Upper lobe of right lung (tissue), 1 donor: ENCODE data around the gene CENPS. TPM values are rescaled to one million over a fixed set of nuclear protein-coding genes. Genes with fewer than 3 reads are reported as not detected.
"Not testable (repeated sequence)": the region's sequence is repeated elsewhere in the genome, so short reads cannot be mapped to it uniquely, and the experiment has no call there.

Experiments
- ATAC-seq: fragments of 200-7000 bp; cut with Tn5 transposase; one replicate; pipeline ENCODE4 v1.9.1; 2020; ENCODE audit warnings: mild to moderate bottlenecking, moderate library complexity
- DNase-seq: peaks from one replicate; pipeline ENCODE4 v3.0.0-alpha.2; 2020
- H3K27ac ChIP-seq: fragments of 200-600 bp; one replicate; pipeline ENCODE4 v1.8.0; 2022
- H3K27me3 ChIP-seq: fragments of 200-600 bp; one replicate; pipeline ENCODE4 v1.8.0; 2022; ENCODE audit warnings: mild to moderate bottlenecking
- H3K36me3 ChIP-seq: fragments of 200-600 bp; one replicate; pipeline ENCODE4 v1.8.0; 2022
- H3K4me1 ChIP-seq: fragments of 200-600 bp; one replicate; pipeline ENCODE4 v1.8.0; 2022
- H3K4me3 ChIP-seq: fragments of 200-600 bp; one replicate; pipeline ENCODE4 v1.8.0; 2022; ENCODE audit warnings: mild to moderate bottlenecking
- H3K9me3 ChIP-seq: fragments of 200-600 bp; one replicate; pipeline ENCODE4 v1.8.0; 2022
- intact Hi-C: fragments of 100-400 bp; cut with DNase I; formaldehyde crosslinking; loops from one replicate; pipeline ENCODE4 v1.11.0; 2022
- total RNA-seq: library from RNA; stranded (reverse); fragmentation: NEBNext Ultra II Directional; extraction: Animal tissue kit (Norgen Biotek cat#: 25700); gene quantifications from one replicate; pipeline ENCODE4 v1.2.1, GENCODE V29; 2021
- TF ChIP-seq, protein P1 (sequence below): fragments of 200-600 bp; IDR thresholded peaks from one replicate; pipeline ENCODE4 v1.8.0; 2022; ENCODE audit warnings: antibody characterized with exemption
- donor health status: DM: no; HTN: yes; CAD: no; lungs with severe emphysema.

The CENPS gene
- total RNA-seq, 1 donor from 2014 or later, result 10.2 TPM

DNA sequence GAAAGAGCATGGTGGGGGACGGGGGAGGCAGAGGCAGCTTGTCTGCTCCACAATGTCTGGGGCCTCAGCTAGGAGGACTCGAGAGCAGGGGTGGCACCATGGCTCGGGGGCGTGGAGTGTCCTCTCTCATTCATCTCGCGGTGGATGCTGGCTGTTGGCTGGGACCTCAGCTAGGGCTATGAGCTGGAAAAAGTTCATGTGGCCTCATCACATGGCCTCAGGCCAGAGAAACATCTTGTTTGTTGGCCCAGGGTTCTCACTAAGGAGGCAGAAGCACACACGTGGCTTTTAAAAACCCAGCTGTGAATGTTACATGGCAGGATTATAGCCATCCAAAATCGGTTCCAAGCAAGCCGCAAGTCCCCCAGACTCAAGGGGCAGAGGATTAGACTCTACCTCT, 6.2 kb upstream of the CENPS start:
- Histone ChIP-seq H3K27ac (no peak overlapping the region), H3K4me1 (no peaks in the 10 kb centered on the region), H3K4me3 (no peak overlapping the region), H3K36me3 (peaks cover 27% of the 10 kb centered on the region), H3K27me3 (no peaks in the 10 kb centered on the region), H3K9me3 (no peaks in the 10 kb centered on the region)
- ATAC-seq, result no peak
- TF ChIP-seq, protein P1, sequence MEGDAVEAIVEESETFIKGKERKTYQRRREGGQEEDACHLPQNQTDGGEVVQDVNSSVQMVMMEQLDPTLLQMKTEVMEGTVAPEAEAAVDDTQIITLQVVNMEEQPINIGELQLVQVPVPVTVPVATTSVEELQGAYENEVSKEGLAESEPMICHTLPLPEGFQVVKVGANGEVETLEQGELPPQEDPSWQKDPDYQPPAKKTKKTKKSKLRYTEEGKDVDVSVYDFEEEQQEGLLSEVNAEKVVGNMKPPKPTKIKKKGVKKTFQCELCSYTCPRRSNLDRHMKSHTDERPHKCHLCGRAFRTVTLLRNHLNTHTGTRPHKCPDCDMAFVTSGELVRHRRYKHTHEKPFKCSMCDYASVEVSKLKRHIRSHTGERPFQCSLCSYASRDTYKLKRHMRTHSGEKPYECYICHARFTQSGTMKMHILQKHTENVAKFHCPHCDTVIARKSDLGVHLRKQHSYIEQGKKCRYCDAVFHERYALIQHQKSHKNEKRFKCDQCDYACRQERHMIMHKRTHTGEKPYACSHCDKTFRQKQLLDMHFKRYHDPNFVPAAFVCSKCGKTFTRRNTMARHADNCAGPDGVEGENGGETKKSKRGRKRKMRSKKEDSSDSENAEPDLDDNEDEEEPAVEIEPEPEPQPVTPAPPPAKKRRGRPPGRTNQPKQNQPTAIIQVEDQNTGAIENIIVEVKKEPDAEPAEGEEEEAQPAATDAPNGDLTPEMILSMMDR, result no peak
- DNase-seq, result no peak
- intact Hi-C loops, result loop anchor here (10.0 kb wide), 1 partner anchor 49 kb away; no protein-coding TSS in a partner anchor

DNA sequence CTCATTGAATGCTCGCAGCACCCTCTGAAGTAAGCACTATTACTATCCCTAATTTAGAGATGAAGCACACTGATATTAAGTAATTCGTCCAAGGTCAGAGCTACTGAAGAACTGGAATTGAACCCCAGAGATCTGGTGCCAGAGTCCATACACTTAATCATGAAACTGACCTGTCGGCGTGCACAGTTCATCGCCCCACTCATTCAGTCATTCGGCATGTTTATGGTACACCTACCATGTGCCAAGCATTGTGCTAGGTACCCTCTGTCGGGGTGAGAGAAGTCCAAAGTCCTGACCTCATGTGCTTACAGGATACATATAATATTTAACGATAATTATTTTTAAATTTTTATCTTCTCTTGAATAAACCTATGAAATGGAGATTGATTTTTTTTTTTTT, 5.6 kb upstream of the CENPS start:
- intact Hi-C loops, result loop anchor here (10.0 kb wide), 1 partner anchor 50 kb away; no protein-coding TSS in a partner anchor
- DNase-seq (no peak), ATAC-seq (no peak)
- no peaks in the 10 kb centered on the region for H3K27me3 ChIP-seq
- H3K36me3 ChIP-seq, result peaks cover 21% of the 10 kb centered on the region
- peaks cover 2% of the 10 kb centered on the region for H3K4me1 ChIP-seq
- no peak overlapping the region for H3K4me3 ChIP-seq
- H3K9me3 ChIP-seq, result no peaks in the 10 kb centered on the region
- H3K27ac ChIP-seq, result no peak overlapping the region
- TF ChIP-seq, protein P1, result no peak

DNA sequence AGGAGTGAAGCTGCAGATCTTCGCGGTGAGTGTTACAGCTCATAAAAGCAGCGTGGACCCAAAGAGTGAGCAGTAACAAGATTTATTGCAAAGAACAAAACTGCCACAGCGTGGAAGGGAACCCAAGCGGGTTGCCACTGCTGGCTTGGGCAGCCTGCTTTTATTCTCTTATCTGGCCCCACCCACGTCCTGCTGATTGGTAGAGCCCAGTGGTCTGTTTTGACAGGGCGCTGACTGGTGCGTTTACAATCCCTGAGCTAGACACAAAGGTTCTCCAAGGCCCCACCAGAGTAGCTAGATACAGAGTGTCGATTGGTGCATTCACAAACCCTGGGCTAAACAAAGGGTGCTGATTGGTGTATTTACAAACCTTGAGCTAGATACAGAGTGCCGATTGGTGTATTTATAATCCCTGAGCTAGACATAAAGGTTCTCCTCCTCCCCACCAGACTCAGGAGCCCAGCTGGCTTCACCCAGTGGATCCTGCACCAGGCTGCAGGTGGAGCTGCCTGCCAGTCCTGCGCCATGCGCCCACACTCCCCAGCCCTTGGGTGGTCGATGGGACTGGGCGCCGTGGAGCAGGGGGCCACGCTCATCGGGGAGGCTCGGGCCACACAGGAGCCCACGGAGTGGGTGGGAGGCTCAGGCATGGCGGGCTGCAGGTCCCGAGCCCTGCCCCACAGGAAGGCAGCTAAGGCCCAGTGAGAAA, 4.3 kb upstream of the CENPS start:
- not testable (repeated sequence) for H3K27me3 ChIP-seq, H3K36me3 ChIP-seq, H3K9me3 ChIP-seq, H3K27ac ChIP-seq, H3K4me1 ChIP-seq, ATAC-seq, DNase-seq, H3K4me3 ChIP-seq
- intact Hi-C loops, result loop anchor here (10.0 kb wide), 1 partner anchor 51 kb away; no protein-coding TSS in a partner anchor

DNA sequence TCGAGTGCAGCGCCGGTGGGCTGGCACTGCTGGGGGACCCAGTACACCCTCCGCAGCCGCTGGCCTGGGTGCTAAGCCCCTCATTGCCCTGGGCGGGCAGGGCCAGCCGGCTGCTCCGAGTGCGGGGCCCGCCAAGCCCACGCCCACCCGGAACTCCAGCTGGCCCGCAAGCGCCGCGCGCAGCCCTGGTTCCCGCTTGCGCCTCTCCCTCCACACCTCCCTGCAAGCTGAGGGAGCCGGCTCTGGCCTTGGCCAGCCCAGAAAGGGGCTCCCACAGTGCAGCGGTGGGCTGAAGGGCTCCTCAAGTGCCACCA, 3.7 kb upstream of the CENPS start:
- DNase-seq, H3K9me3 ChIP-seq, H3K27ac ChIP-seq, ATAC-seq, H3K36me3 ChIP-seq, H3K27me3 ChIP-seq, H3K4me3 ChIP-seq: not testable (repeated sequence)
- intact Hi-C loops, result loop anchor here (10.0 kb wide), 1 partner anchor 52 kb away; no protein-coding TSS in a partner anchor
- H3K4me1 ChIP-seq, result peaks cover 12% of the 10 kb centered on the region

DNA sequence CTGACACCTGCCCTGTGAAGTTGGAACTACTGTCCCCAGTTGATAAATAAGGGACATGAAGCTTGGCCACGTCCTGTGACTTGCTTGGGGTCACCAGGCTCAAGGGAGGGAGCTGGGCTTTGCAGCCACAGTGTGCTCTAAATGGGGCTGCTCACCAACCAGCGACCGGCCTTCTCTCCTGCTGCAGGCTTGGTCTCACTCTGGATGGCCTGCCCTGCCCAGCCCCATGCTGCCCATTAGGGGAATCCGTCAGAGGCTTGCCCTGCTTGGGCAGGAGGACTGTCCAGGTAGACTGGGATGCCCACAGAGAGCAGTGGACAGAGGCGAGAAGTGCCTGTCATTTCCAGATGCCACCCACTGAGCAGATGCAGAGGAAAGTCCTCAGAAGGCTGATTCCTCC, 1.2 kb upstream of the CENPS start:
- Histone ChIP-seq H3K27me3 (no peaks in the 10 kb centered on the region), H3K4me3 (no peak overlapping the region), H3K4me1 (peaks cover 15% of the 10 kb centered on the region), H3K27ac (no peak overlapping the region), H3K36me3 (no peaks in the 10 kb centered on the region), H3K9me3 (no peaks in the 10 kb centered on the region)
- intact Hi-C loops, result loop anchor here (10.0 kb wide), 1 partner anchor 54 kb away; no protein-coding TSS in a partner anchor
- DNase-seq (no peak), ATAC-seq (no peak)
- TF ChIP-seq, protein P1, result no peak

DNA sequence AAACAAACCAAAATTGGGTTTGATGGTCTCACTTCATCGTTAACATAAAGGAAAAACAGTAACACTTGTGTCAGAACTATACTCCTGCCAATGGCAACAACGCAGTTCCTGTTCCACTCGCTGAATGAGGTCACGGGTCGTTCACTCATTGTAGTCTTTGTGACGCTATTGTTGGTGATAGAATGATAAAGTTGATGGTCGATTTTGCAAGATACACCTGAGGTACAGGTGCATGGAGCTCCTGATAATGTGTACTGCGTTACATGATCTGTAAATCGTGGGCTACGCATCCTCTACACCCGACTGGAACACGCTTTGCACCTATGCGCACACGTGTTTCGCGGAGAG, 391 bp upstream of the CENPS start:
- ATAC-seq (no peak), DNase-seq (no peak)
- Histone ChIP-seq H3K4me1 (peaks cover 15% of the 10 kb centered on the region), H3K4me3 (peak overlapping the region; percentile 92), H3K27ac (peak overlapping the region; percentile 77), H3K9me3 (no peaks in the 10 kb centered on the region), H3K27me3 (no peaks in the 10 kb centered on the region), H3K36me3 (no peaks in the 10 kb centered on the region)
- TF ChIP-seq, protein P1, result no peak
- intact Hi-C loops, result loop anchor here (10.0 kb wide), 2 partner anchors 55 to 65 kb away; no protein-coding TSS in a partner anchor
